HepG2 (cell line): ENCODE results near the gene NARF. TPM values are rescaled to one million over a fixed set of nuclear protein-coding genes. Genes with fewer than 3 reads are reported as not detected.
A peak's percentile ranks its signal among the peaks of the same experiment; 100 is the strongest.

ENCODE experiments used
- ATAD3A ChIP-seq: sonication (generic); formaldehyde crosslinking; IDR thresholded peaks from 2 replicates; pipeline ENCODE4 v1.4.0; 2020; ENCODE audit warnings: missing genetic modification reagents
- DMAP1 ChIP-seq: IDR thresholded peaks from 2 replicates; pipeline ENCODE4 v1.6.1; 2016
- FOXA1 ChIP-seq, 2 experiments: fragments of 450-650 bp in 1 of 2; sonication (generic) in 1 of 2; formaldehyde crosslinking in 1 of 2; IDR thresholded peaks; 2 replicates each; pipeline versions ENCODE4 v1.4.0 to v1.6.1; 2016 to 2020; ENCODE audit warnings: missing genetic modification reagents in 1 of 2
- GPN1 ChIP-seq: sonication (generic); formaldehyde crosslinking; IDR thresholded peaks from 2 replicates; pipeline ENCODE4 v1.5.1; 2020; ENCODE audit warnings: missing genetic modification reagents, borderline replicate concordance
- HOXA3 ChIP-seq: sonication (generic); formaldehyde crosslinking; IDR thresholded peaks from 2 replicates; pipeline ENCODE4 v1.5.0; 2020; ENCODE audit warnings: missing genetic modification reagents
- MBD4 ChIP-seq: IDR thresholded peaks from 2 replicates; pipeline ENCODE4 v1.6.1; 2012; ENCODE audit warnings: low read length, inconsistent platforms, borderline replicate concordance
- MIXL1 ChIP-seq: IDR thresholded peaks from 2 replicates; pipeline ENCODE4 v1.6.1; 2016
- MTA3 ChIP-seq: sonication (generic); formaldehyde crosslinking; IDR thresholded peaks from 2 replicates; pipeline ENCODE4 v1.4.0; 2020; ENCODE audit warnings: missing genetic modification reagents
- REXO4 ChIP-seq: sonication (generic); formaldehyde crosslinking; IDR thresholded peaks from 2 replicates; pipeline ENCODE4 v1.8.0; 2022; ENCODE audit warnings: missing genetic modification reagents, mild to moderate bottlenecking, borderline replicate concordance
- SKI ChIP-seq: fragments of 450-650 bp; IDR thresholded peaks from one replicate; pipeline ENCODE4 v1.6.1; 2018; ENCODE audit warnings: mild to moderate bottlenecking; ENCODE audit not compliant: partially characterized antibody
- SMC3 ChIP-seq: IDR thresholded peaks from 2 replicates; pipeline ENCODE4 v1.6.1; 2011; ENCODE audit warnings: low read length, improper control_type of control experiment
- TBX2 ChIP-seq: sonication (generic); formaldehyde crosslinking; IDR thresholded peaks from 2 replicates; pipeline ENCODE4 v1.5.0; 2020; ENCODE audit warnings: missing genetic modification reagents, mild to moderate bottlenecking, borderline replicate concordance
- ZFYVE20 ChIP-seq: sonication (generic); formaldehyde crosslinking; IDR thresholded peaks from 2 replicates; pipeline ENCODE4 v1.8.0; 2023; ENCODE audit warnings: low read depth, mild to moderate bottlenecking, moderate library complexity, missing genetic modification reagents, borderline replicate concordance
- ZNF18 ChIP-seq: sonication (generic); formaldehyde crosslinking; IDR thresholded peaks from 2 replicates; pipeline ENCODE4 v1.8.0; 2022; ENCODE audit warnings: mild to moderate bottlenecking, missing genetic modification reagents; ENCODE audit not compliant: insufficient replicate concordance
- ZNF180 ChIP-seq: sonication (generic); formaldehyde crosslinking; IDR thresholded peaks from 2 replicates; pipeline ENCODE4 v1.4.0; 2020; ENCODE audit warnings: low read depth, missing genetic modification reagents, borderline replicate concordance
- ZNF224 ChIP-seq: sonication (generic); formaldehyde crosslinking; IDR thresholded peaks from 2 replicates; pipeline ENCODE4 v1.5.0; 2020; ENCODE audit warnings: mild to moderate bottlenecking, missing genetic modification reagents
- ZNF512B ChIP-seq: sonication (generic); formaldehyde crosslinking; IDR thresholded peaks from 2 replicates; pipeline ENCODE4 v1.5.1; 2020; ENCODE audit warnings: missing genetic modification reagents, mild to moderate bottlenecking, borderline replicate concordance
- ZNF747 ChIP-seq: sonication (generic); formaldehyde crosslinking; IDR thresholded peaks from 2 replicates; pipeline ENCODE4 v1.8.1; 2023; ENCODE audit warnings: missing genetic modification reagents, mild to moderate bottlenecking, borderline replicate concordance
- ZNF792 ChIP-seq: IDR thresholded peaks from 2 replicates; pipeline ENCODE4 v1.6.1; 2016
- polyA plus RNA-seq, 8 experiments: library from polyadenylated mRNA; depleted of rRNA in 3 of 8; stranded (reverse) in 7 of 8; unstranded in 1 of 8; fragments of >200 nt; fragmentation: Illumina TruSeq in 4 of 8; extraction: Trizol in 4 of 8; gene quantifications; 2 replicates each; pipeline versions ENCODE4 v1.2.1 to v1.2.3, GENCODE V29; 2011 to 2016; ENCODE audit warnings: low read depth in 4 of 8, missing spikeins in 1 of 8, mixed read lengths in 1 of 8; ENCODE audit not compliant: insufficient read depth in 1 of 8
- total RNA-seq, 5 experiments: library from RNA; depleted of rRNA; stranded (reverse); fragments of >200 nt; fragmentation: Illumina TruSeq; extraction: Trizol; gene quantifications; 2 replicates each; pipeline ENCODE4 v1.2.3, GENCODE V29; 2016; ENCODE audit warnings: low read depth in 1 of 5
- TF ChIP-seq, protein P1 (sequence below): IDR thresholded peaks from 2 replicates; pipeline ENCODE4 v1.6.1; 2012; ENCODE audit warnings: low read depth, low read length, improper control_type of control experiment
- TF ChIP-seq, protein P2 (sequence below): sonication (generic); formaldehyde crosslinking; IDR thresholded peaks from 2 replicates; pipeline ENCODE4 v1.4.0; 2020; ENCODE audit warnings: missing genetic modification reagents
- TF ChIP-seq, protein P3 (sequence below): sonication (generic); formaldehyde crosslinking; IDR thresholded peaks from 2 replicates; pipeline ENCODE4 v1.5.0; 2020; ENCODE audit warnings: mild to moderate bottlenecking, missing genetic modification reagents, moderate library complexity

The NARF gene
- total and polyA plus RNA-seq, 2 of the 13 experiments (the other 11 are each of a cell fraction or from before 2014, with no cell fraction given), result 61.1 to 144 TPM

- TF ChIP-seq DMAP1 (CRISPR knock-in tag) (peak; percentile 66; the same call in 1 of the 2 replicates), SMC3 (no peak), ZFYVE20 (CRISPR knock-in tag) (no peak), ZNF512B (CRISPR knock-in tag) (no peak), ZNF747 (CRISPR knock-in tag) (0 out of 2 replicates have a peak, but pooled peaks have one; percentile 40), MIXL1 (CRISPR knock-in tag) (peak; percentile 63; the same call in 1 of the 2 replicates), ZNF224 (CRISPR knock-in tag) (peak; percentile 52; the same call in 1 of the 2 replicates), REXO4 (CRISPR knock-in tag) (peak; percentile 75; the same call in 1 of the 2 replicates), ZNF792 (CRISPR knock-in tag) (peak; percentile 74; the same call in 1 of the 2 replicates), SKI (no peak), HOXA3 (peak; percentile 81), FOXA1 (IDR thresholded peaks at IDR 0.05) (no peak), FOXA1 (CRISPR knock-in tag; IDR thresholded peaks at IDR 0.05) (no peak), ATAD3A (CRISPR knock-in tag) (no peak), GPN1 (no peak), MBD4 (no peak), ZNF180 (CRISPR knock-in tag) (no peak), TBX2 (CRISPR knock-in tag) (peak; percentile 73; the same call in 1 of the 2 replicates), ZNF18 (CRISPR knock-in tag) (no peak), MTA3 (CRISPR knock-in tag) (no peak)
- TF ChIP-seq, protein P1, sequence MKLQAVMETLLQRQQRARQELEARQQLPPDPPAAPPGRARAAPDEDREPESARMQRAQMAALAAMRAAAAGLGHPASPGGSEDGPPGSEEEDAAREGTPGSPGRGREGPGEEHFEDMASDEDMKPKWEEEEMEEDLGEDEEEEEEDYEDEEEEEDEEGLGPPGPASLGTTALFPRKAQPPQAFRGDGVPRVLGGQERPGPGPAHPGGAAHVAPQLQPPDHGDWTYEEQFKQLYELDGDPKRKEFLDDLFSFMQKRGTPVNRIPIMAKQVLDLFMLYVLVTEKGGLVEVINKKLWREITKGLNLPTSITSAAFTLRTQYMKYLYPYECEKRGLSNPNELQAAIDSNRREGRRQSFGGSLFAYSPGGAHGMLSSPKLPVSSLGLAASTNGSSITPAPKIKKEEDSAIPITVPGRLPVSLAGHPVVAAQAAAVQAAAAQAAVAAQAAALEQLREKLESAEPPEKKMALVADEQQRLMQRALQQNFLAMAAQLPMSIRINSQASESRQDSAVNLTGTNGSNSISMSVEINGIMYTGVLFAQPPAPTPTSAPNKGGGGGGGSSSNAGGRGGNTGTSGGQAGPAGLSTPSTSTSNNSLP, result no peak
- TF ChIP-seq, protein P2, sequence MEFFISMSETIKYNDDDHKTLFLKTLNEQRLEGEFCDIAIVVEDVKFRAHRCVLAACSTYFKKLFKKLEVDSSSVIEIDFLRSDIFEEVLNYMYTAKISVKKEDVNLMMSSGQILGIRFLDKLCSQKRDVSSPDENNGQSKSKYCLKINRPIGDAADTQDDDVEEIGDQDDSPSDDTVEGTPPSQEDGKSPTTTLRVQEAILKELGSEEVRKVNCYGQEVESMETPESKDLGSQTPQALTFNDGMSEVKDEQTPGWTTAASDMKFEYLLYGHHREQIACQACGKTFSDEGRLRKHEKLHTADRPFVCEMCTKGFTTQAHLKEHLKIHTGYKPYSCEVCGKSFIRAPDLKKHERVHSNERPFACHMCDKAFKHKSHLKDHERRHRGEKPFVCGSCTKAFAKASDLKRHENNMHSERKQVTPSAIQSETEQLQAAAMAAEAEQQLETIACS (CRISPR knock-in tag), result no peak
- TF ChIP-seq, protein P3, sequence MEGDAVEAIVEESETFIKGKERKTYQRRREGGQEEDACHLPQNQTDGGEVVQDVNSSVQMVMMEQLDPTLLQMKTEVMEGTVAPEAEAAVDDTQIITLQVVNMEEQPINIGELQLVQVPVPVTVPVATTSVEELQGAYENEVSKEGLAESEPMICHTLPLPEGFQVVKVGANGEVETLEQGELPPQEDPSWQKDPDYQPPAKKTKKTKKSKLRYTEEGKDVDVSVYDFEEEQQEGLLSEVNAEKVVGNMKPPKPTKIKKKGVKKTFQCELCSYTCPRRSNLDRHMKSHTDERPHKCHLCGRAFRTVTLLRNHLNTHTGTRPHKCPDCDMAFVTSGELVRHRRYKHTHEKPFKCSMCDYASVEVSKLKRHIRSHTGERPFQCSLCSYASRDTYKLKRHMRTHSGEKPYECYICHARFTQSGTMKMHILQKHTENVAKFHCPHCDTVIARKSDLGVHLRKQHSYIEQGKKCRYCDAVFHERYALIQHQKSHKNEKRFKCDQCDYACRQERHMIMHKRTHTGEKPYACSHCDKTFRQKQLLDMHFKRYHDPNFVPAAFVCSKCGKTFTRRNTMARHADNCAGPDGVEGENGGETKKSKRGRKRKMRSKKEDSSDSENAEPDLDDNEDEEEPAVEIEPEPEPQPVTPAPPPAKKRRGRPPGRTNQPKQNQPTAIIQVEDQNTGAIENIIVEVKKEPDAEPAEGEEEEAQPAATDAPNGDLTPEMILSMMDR (CRISPR knock-in tag), result peak; percentile 68
These were observed 45.3 kb downstream of the NARF start (continued) for GRCh38 chr17:82503728-82504308.
